HG02763 (cell line): ENCODE results near the gene CUTA.
A peak's percentile ranks its signal among the peaks of the same experiment; 100 is the strongest.
"Not testable (repeated sequence)": the region's sequence is repeated elsewhere in the genome, so short reads cannot be mapped to it uniquely, and the experiment has no call there.

Experiments used
- ATAC-seq: cut with Tn5 transposase; IDR thresholded peaks from one replicate; pipeline ENCODE4 v1.9.1; 2021; ENCODE audit warnings: mild to moderate bottlenecking, moderate library complexity; ENCODE audit not compliant: unreplicated experiment

Gene CUTA

GRCh38 chr6:33407132-33407718 is 10.7 kb downstream of the CUTA start:
- ATAC-seq: no peak

- ATAC-seq: no peak
Observed at GRCh38 chr6:33406126-33406525, 11.8 kb downstream of the CUTA start.

- no peak for ATAC-seq
Observed at GRCh38 chr6:33405386-33405940, 12.4 kb downstream of the CUTA start.

- ATAC-seq: no peak
Observed at GRCh38 chr6:33404884-33405283, 13.0 kb downstream of the CUTA start.

- ATAC-seq: not testable (repeated sequence)
Observed at GRCh38 chr6:33399881-33400280, 18.0 kb downstream of the CUTA start.

- ATAC-seq: not testable (repeated sequence)
Observed at GRCh38 chr6:33398601-33399000, 19.3 kb downstream of the CUTA start.

- no peak for ATAC-seq
Observed at GRCh38 chr6:33397541-33397940, 20.4 kb downstream of the CUTA start.

GRCh38 chr6:33392979-33393378 is 24.9 kb downstream of the CUTA start:
- ATAC-seq: no peak

GRCh38 chr6:33392595-33392948 is 25.3 kb downstream of the CUTA start:
- ATAC-seq: no peak

GRCh38 chr6:33391922-33392594 is 25.8 kb downstream of the CUTA start:
- peak; percentile 12 for ATAC-seq

- peak; percentile 89 for ATAC-seq
Observed at GRCh38 chr6:33391278-33391921, 26.5 kb downstream of the CUTA start, which contains the start of gene KIFC1. KIFC1 (plus strand) TSS chr6:33391823; CDS start chr6:33391986, 163 bp downstream.

- ATAC-seq: no peak
Observed at GRCh38 chr6:33390767-33391277, 27.1 kb downstream of the CUTA start.

- ATAC-seq: no peak
Observed at GRCh38 chr6:33390173-33390572, 27.7 kb downstream of the CUTA start.

- ATAC-seq: no peak
Observed at GRCh38 chr6:33384581-33385020, 33.3 kb downstream of the CUTA start.

GRCh38 chr6:33383427-33384185 is 34.3 kb downstream of the CUTA start:
- ATAC-seq: no peak

- ATAC-seq: no peak
Observed at GRCh38 chr6:33380272-33380981, 37.5 kb downstream of the CUTA start.

GRCh38 chr6:33379184-33379583 is 38.7 kb downstream of the CUTA start:
- ATAC-seq: not testable (repeated sequence)

- ATAC-seq: no peak
Observed at GRCh38 chr6:33377171-33377570, 40.7 kb downstream of the CUTA start.

GRCh38 chr6:33375143-33375671 is 42.7 kb downstream of the CUTA start:
- ATAC-seq: no peak
